Thyroid gland (tissue), 4 donors: ENCODE measurements around the gene DYRK1A. TPM values are rescaled to one million over a fixed set of nuclear protein-coding genes. Genes with fewer than 3 reads are reported as not detected.

Source experiments
- DNase-seq, 2 donors: peaks; one replicate each; pipeline ENCODE4 v3.0.0-alpha.2; 2019
- H3K27ac ChIP-seq, 3 donors: fragments of 200-600 bp; sonication (generic); 1 replicate in 2 of 3; 2 replicates in 1 of 3; pipeline ENCODE4 v1.5.1; 2016 to 2019; ENCODE audit warnings: mild to moderate bottlenecking in 1 of 3, moderate library complexity in 1 of 3
- H3K27me3 ChIP-seq: fragments of 200-600 bp; sonication (generic); one replicate; pipeline ENCODE4 v1.5.1; 2019
- H3K36me3 ChIP-seq, 2 donors: fragments of 200-600 bp; sonication (generic); one replicate each; pipeline ENCODE4 v1.5.1; 2016 to 2019
- H3K4me1 ChIP-seq, 2 donors: fragments of 200-600 bp; sonication (generic); one replicate each; pipeline ENCODE4 v1.5.1; 2017 to 2019
- H3K4me3 ChIP-seq, 3 donors: fragments of 200-600 bp; sonication (generic); replicated peaks in 1 of 3; 1 replicate in 2 of 3; 2 replicates in 1 of 3; pipeline ENCODE4 v1.5.1; 2016; ENCODE audit warnings: mild to moderate bottlenecking in 1 of 3
- H3K9me3 ChIP-seq: fragments of 200-600 bp; sonication (generic); one replicate; pipeline ENCODE4 v1.5.1; 2017
- POLR2A ChIP-seq, 2 donors: fragments of 450-650 bp; IDR thresholded peaks; one replicate each; pipeline ENCODE4 v1.6.1; 2017; ENCODE audit warnings: antibody characterized with exemption in 2 of 2, mild to moderate bottlenecking in 2 of 2, moderate library complexity in 1 of 2
- WGBS, 2 donors: methylation state at CpG; one replicate each; pipeline ENCODE4 v1.1.5; 2017; 5-methylcytosine and 5-hydroxymethylcytosine counted together
- intact Hi-C: fragments of 100-400 bp; cut with DNase I; formaldehyde crosslinking; loops from one replicate; pipeline ENCODE4 v1.15.1; 2023
- total RNA-seq, 4 donors: library from RNA; depleted of rRNA; stranded (reverse); fragments of >200 nt; gene quantifications; one replicate each; pipeline ENCODE4 v1.2.3, GENCODE V29; 2016
- TF ChIP-seq, protein P1 (sequence below), 6 experiments: fragments of 200-600 bp in 3 of 6; fragments of 450-650 bp in 3 of 6; sonication (generic) in 3 of 6; IDR thresholded peaks; one replicate each; pipeline ENCODE4 v1.5.1; 2016 to 2019; ENCODE audit warnings: antibody characterized with exemption in 6 of 6, mild to moderate bottlenecking in 2 of 6, inconsistent platforms in 1 of 6, moderate library complexity in 1 of 6

The DYRK1A gene
- total RNA-seq, 4 donors from 2014 or later: 104 to 299 (median 116) TPM

DNA sequence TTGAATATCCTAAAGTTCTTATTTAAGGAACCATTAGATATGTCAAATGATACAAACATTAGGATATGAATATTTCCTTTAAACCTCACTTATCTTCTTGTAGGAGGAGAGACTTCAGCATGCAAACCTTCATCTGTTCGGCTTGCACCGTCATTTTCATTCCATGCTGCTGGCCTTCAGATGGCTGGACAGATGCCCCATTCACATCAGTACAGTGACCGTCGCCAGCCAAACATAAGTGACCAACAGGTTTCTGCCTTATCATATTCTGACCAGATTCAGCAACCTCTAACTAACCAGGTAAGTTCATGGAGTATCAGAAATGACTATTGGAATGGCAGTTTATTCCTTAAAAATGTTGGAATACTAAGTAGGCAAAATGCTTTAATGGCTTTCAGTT, 106.0 kb downstream of the DYRK1A start:
- Histone ChIP-seq H3K9me3 (no peaks in the 10 kb centered on the region), H3K27me3 (no peaks in the 10 kb centered on the region), H3K4me3 (no peak overlapping the region), H3K27ac (no peak overlapping the region), H3K36me3 (peaks cover 0 to 3% of the 10 kb centered on the region in 2 donors), H3K4me1 (peaks cover 0 to 14% of the 10 kb centered on the region in 2 donors)
- WGBS, 2 donors: 92 to 94% methylated on average over 4 of the region's 4 CpGs
- no peak for TF ChIP-seq POLR2A (IDR thresholded peaks at IDR 0.05)
- TF ChIP-seq, protein P1, sequence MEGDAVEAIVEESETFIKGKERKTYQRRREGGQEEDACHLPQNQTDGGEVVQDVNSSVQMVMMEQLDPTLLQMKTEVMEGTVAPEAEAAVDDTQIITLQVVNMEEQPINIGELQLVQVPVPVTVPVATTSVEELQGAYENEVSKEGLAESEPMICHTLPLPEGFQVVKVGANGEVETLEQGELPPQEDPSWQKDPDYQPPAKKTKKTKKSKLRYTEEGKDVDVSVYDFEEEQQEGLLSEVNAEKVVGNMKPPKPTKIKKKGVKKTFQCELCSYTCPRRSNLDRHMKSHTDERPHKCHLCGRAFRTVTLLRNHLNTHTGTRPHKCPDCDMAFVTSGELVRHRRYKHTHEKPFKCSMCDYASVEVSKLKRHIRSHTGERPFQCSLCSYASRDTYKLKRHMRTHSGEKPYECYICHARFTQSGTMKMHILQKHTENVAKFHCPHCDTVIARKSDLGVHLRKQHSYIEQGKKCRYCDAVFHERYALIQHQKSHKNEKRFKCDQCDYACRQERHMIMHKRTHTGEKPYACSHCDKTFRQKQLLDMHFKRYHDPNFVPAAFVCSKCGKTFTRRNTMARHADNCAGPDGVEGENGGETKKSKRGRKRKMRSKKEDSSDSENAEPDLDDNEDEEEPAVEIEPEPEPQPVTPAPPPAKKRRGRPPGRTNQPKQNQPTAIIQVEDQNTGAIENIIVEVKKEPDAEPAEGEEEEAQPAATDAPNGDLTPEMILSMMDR (IDR thresholded peaks at IDR 0.05): no peak
- intact Hi-C loops: no loop called here
- DNase-seq: no peak

DNA sequence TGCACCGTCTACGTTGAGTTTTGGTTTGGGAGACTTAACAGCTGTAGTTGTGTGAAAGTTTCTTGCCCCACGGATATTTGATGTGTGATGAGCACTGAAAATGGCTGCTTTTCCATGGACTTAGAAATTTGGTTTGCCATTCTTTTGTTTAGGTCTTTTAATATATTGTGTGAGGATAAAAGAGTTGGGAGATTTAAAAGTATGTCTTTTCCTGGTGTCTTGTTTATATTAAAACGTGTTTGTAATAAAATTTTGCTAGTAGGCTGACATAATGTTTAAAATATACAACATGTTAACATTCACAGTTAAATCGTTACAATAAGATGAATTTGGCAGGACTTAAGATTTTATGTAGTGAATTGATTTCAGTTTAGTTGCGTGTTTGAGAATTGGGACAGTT, 106.9 kb downstream of the DYRK1A start:
- no peaks in the 10 kb centered on the region for H3K9me3 ChIP-seq
- H3K36me3 ChIP-seq: peaks cover 0 to 3% of the 10 kb centered on the region in 2 donors
- peaks cover 3 to 17% of the 10 kb centered on the region in 2 donors for H3K4me1 ChIP-seq
- no peak overlapping the region for H3K27ac ChIP-seq
- no peaks in the 10 kb centered on the region for H3K27me3 ChIP-seq
- no peak for TF ChIP-seq POLR2A (IDR thresholded peaks at IDR 0.05)
- TF ChIP-seq, protein P1 (IDR thresholded peaks at IDR 0.05): no peak
- WGBS, 2 donors: 90 to 93% methylated on average over 6 of the region's 6 CpGs
- DNase-seq: no peak
- intact Hi-C loops: no loop called here
- H3K4me3 ChIP-seq: no peak overlapping the region

DNA sequence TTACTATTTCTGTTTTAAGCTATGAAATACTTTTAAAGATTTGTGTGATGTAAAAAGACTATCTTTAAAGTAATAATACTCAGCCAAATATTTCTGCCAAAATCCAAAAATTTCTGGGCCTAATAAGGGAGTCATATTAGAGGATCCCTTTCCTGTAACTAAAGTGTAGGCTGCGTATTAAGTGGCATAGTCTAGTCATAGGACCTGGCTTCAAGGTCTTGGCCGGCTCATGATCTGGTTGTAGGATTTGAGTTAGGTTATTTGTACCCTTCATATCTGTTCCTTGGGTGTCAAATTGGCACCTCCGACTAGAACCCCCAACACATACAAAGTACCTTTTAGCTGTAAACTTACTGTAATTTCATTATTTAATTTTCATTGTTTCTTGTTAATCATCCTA, 107.8 kb downstream of the DYRK1A start:
- Histone ChIP-seq H3K4me3 (no peak overlapping the region), H3K27ac (no peak overlapping the region), H3K27me3 (no peaks in the 10 kb centered on the region), H3K36me3 (peaks cover 0 to 3% of the 10 kb centered on the region in 2 donors), H3K4me1 (peaks cover 12 to 17% of the 10 kb centered on the region in 2 donors), H3K9me3 (no peaks in the 10 kb centered on the region)
- TF ChIP-seq, protein P1 (IDR thresholded peaks at IDR 0.05): no peak
- no peak for TF ChIP-seq POLR2A (IDR thresholded peaks at IDR 0.05)
- WGBS, 2 donors: 94 to 97% methylated on average over 3 of the region's 3 CpGs
- intact Hi-C loops: no loop called here
- DNase-seq: no peak

DNA sequence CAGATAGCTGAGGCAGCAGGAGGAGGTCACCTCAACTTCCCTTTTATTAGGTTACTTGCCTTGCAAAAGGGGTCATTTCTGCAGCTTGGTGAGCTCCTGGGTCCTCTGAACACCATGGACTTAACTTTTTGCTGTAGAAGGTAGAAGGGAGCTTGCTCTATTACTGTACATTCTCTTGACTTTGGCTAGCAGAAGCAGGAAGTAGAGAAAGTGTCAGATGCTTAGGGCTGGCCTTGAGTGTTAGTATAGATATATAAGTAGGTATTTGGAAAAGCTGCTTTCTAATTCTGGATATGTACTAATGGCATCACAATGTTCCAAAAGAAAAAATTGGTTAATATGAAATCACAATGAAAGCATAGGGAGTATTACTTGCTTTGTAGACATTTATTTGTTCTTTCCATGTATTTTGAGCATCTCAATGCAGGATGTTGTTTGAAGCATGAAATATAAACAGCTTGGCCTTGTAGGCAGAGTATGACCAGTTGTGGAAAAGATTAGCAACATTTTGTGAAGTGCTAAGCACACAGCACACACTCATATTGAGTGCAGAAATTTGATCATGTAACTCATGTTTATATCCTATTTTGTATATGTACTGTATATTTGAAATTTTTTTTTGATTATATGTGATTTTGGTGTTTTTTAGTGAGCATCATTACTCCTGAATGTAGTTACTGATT, 108.8 kb downstream of the DYRK1A start:
- no peak overlapping the region for H3K27ac ChIP-seq
- TF ChIP-seq POLR2A (IDR thresholded peaks at IDR 0.05): no peak
- TF ChIP-seq, protein P1 (IDR thresholded peaks at IDR 0.05): no peak
- H3K36me3 ChIP-seq: peaks cover 0 to 3% of the 10 kb centered on the region in 2 donors
- H3K4me1 ChIP-seq: peaks cover 12 to 17% of the 10 kb centered on the region in 2 donors
- H3K27me3 ChIP-seq: no peaks in the 10 kb centered on the region
- no peak for DNase-seq
- H3K9me3 ChIP-seq: no peaks in the 10 kb centered on the region
- intact Hi-C loops: no loop called here
- H3K4me3 ChIP-seq: no peak overlapping the region

DNA sequence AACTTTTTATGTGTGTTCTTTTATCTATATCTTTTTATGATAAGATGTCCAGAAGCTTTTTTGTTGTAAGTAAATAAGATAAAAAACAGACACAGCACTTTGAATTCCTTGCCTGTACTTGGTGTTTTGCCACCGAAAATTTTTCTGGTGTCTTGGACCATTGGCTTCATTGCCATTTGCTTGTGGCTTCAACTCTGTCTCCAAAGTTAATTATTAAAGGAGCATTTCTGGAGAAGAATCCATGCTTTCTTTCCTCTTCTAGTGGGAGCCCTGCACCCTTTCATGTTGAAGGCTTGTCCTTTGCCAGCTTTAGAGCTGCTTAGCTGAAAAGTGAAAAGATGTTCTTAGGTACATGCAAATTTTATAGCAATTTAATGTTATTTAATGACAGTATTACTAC, 112.2 kb downstream of the DYRK1A start:
- Histone ChIP-seq H3K4me3 (no peak overlapping the region), H3K36me3 (peaks cover 0 to 15% of the 10 kb centered on the region in 2 donors), H3K27ac (no peak overlapping the region), H3K27me3 (no peaks in the 10 kb centered on the region), H3K9me3 (no peaks in the 10 kb centered on the region), H3K4me1 (peaks cover 12 to 17% of the 10 kb centered on the region in 2 donors)
- TF ChIP-seq, protein P1 (IDR thresholded peaks at IDR 0.05): no peak
- TF ChIP-seq POLR2A (IDR thresholded peaks at IDR 0.05): no peak
- WGBS, 2 donors: 59 to 61% methylated on average over 1 of the region's 1 CpG
- intact Hi-C loops: no loop called here
- DNase-seq: no peak
